B cell (primary cell): Measurements from ENCODE around the gene RAN. TPM values are rescaled to one million over a fixed set of nuclear protein-coding genes. Genes with fewer than 3 reads are reported as not detected.

Experiments
- ATAC-seq: fragments of 200-7000 bp; cut with Tn5 transposase; one replicate; pipeline ENCODE4 v1.10.0; 2021; ENCODE audit warnings: low read depth, mild to moderate bottlenecking, moderate number of reproducible peaks, moderate library complexity
- CTCF ChIA-PET: fragments of 350-600 bp; sonication (Branson Sonifier 250); formaldehyde crosslinking; loops from one replicate; lab custom pipeline; 2021; ENCODE audit warnings: antibody characterized with exemption, inconsistent platforms; lab: Charles Lee
- POLR2A ChIA-PET: fragments of 350-600 bp; sonication (Branson Sonifier 250); formaldehyde crosslinking; loops from one replicate; lab custom pipeline; 2021; ENCODE audit warnings: antibody characterized with exemption; lab: Charles Lee
- DNase-seq: peaks from one replicate; pipeline ENCODE4 v3.0.0; 2013
- H2AFZ ChIP-seq: 2 replicates; pipeline ENCODE4 v1.6.1; 2012; ENCODE audit warnings: mild to moderate bottlenecking, low read depth, low read length; ENCODE audit not compliant: insufficient read depth, poor library complexity, severe bottlenecking
- H3K27ac ChIP-seq, 2 donors: 1 replicate in 1 of 2; 2 replicates in 1 of 2; pipeline ENCODE4 v1.5.1; 2012 to 2013; ENCODE audit warnings: low read length in 2 of 2, mild to moderate bottlenecking in 2 of 2, moderate library complexity in 1 of 2
- H3K27me3 ChIP-seq, 4 experiments: fragments of 200-600 bp in 1 of 4; sonication (generic) in 1 of 4; replicated peaks in 1 of 4; 1 replicate in 2 of 4; 2 replicates in 2 of 4; pipeline versions ENCODE4 v1.6.1 to v1.7.0; 2013 to 2016; ENCODE audit warnings: low read length in 3 of 4, mild to moderate bottlenecking in 2 of 4, mixed read lengths in 1 of 4, moderate library complexity in 1 of 4; ENCODE audit not compliant: insufficient read depth in 4 of 4, control insufficient read depth in 3 of 4; ENCODE audit errors: control extremely low read depth in 1 of 4
- H3K36me3 ChIP-seq, 2 experiments: replicated peaks in 1 of 2; 1 replicate in 1 of 2; 2 replicates in 1 of 2; pipeline versions ENCODE4 v1.6.1 to v1.7.1; 2013; ENCODE audit warnings: low read length in 1 of 2; ENCODE audit not compliant: insufficient read depth in 2 of 2, control insufficient read depth in 1 of 2; ENCODE audit errors: control extremely low read depth in 1 of 2, extremely low read depth in 1 of 2
- H3K4me1 ChIP-seq, 2 donors: fragments of 200-600 bp in 1 of 2; sonication (generic) in 1 of 2; 1 replicate in 1 of 2; 2 replicates in 1 of 2; pipeline versions ENCODE4 v1.5.1 to v1.6.1; 2013 to 2017; ENCODE audit warnings: low read length in 2 of 2; ENCODE audit not compliant: control insufficient read depth in 2 of 2, insufficient read depth in 2 of 2
- H3K4me2 ChIP-seq: replicated peaks from 2 replicates; pipeline ENCODE3; 2012; ENCODE audit warnings: mild to moderate bottlenecking, low read depth, low read length; ENCODE audit not compliant: poor library complexity, severe bottlenecking
- H3K4me3 ChIP-seq, 5 experiments: fragments of 200-600 bp in 1 of 5; sonication (generic) in 1 of 5; 1 replicate in 3 of 5; 2 replicates in 2 of 5; pipeline versions ENCODE4 v1.5.1 to v1.7.0; 2011 to 2016; ENCODE audit warnings: low read length in 4 of 5, mild to moderate bottlenecking in 4 of 5, low read depth in 2 of 5, control low read depth in 1 of 5, moderate library complexity in 1 of 5; ENCODE audit not compliant: insufficient read depth in 1 of 5; ENCODE audit errors: control extremely low read depth in 1 of 5, extremely low read depth in 1 of 5
- H3K79me2 ChIP-seq: fragments of 200-600 bp; sonication (generic); one replicate; pipeline ENCODE4 v1.6.0; 2016; ENCODE audit warnings: low read length; ENCODE audit not compliant: control insufficient read depth, insufficient read depth
- H3K9ac ChIP-seq: fragments of 200-600 bp; sonication (generic); 2 replicates; pipeline ENCODE4 v1.6.1; 2017; ENCODE audit warnings: mild to moderate bottlenecking, low read length, moderate library complexity
- H3K9me3 ChIP-seq, 3 donors: one replicate each; pipeline versions ENCODE4 v1.6.1 to v1.7.1; 2013; ENCODE audit warnings: low read length in 2 of 3; ENCODE audit not compliant: control insufficient read depth in 2 of 3, insufficient read depth in 1 of 3; ENCODE audit errors: control extremely low read depth in 1 of 3
- H4K20me1 ChIP-seq: 2 replicates; pipeline ENCODE4 v1.6.0; 2012; ENCODE audit warnings: mild to moderate bottlenecking, low read length; ENCODE audit not compliant: insufficient read depth, control insufficient read depth, poor library complexity, severe bottlenecking
- H3K27ac Mint-ChIP-seq: one replicate; pipeline ENCODE4 v1.8.0; 2021; ENCODE audit warnings: mixed read lengths
- H3K27me3 Mint-ChIP-seq: one replicate; pipeline ENCODE4 v1.8.0; 2021; ENCODE audit warnings: mixed read lengths
- H3K4me1 Mint-ChIP-seq: one replicate; pipeline ENCODE4 v1.8.0; 2021; ENCODE audit warnings: mixed read lengths
- H3K4me3 Mint-ChIP-seq: one replicate; pipeline ENCODE4 v1.8.0; 2021; ENCODE audit warnings: mixed read lengths
- H3K9me3 Mint-ChIP-seq: one replicate; pipeline ENCODE4 v1.8.0; 2022; ENCODE audit warnings: mixed read lengths; ENCODE audit not compliant: insufficient read depth
- EZH2 ChIP-seq: IDR thresholded peaks from 2 replicates; pipeline ENCODE4 v1.6.1; 2012; ENCODE audit warnings: borderline replicate concordance, low read depth, mild to moderate bottlenecking, moderate library complexity, low read length; ENCODE audit not compliant: insufficient read depth, poor library complexity, severe bottlenecking
- WGBS: methylation state at CpG from one replicate; pipeline ENCODE4 v1.1.5; 2013; ENCODE audit warnings: missing lambda C conversion rate; ENCODE audit not compliant: insufficient coverage; 5-methylcytosine and 5-hydroxymethylcytosine counted together
- intact Hi-C: fragments of 100-400 bp; cut with micrococcal nuclease; formaldehyde crosslinking; loops from one replicate; pipeline ENCODE4 v1.10.0; 2022
- polyA plus RNA-seq: library from polyadenylated mRNA; depleted of rRNA; stranded (reverse); fragments of >200 nt; gene quantifications from 2 replicates; pipeline ENCODE4 v1.2.3, GENCODE V29; 2012
- total RNA-seq, 2 donors: library from RNA; stranded (reverse); fragments of 120-200 nt in 1 of 2; gene quantifications; 1 replicate in 1 of 2; 2 replicates in 1 of 2; pipeline versions ENCODE4 v1.2.3 to v1.2.4, GENCODE V29; 2013 to 2022
- TF ChIP-seq, protein P1 (sequence below): fragments of 200-600 bp; IDR thresholded peaks from one replicate; pipeline ENCODE4 v1.8.0; 2022; ENCODE audit warnings: antibody characterized with exemption, mild to moderate bottlenecking

RAN gene
- total and polyA plus RNA-seq, 2 donors (not counting 1 experiment from before 2014, with no cell fraction given) = 298 to 339 TPM

GRCh38 chr12:130909111-130909510, 37.2 kb downstream of the RAN start:
- H3K27ac ChIP-seq = no peak overlapping the region
- H3K79me2 ChIP-seq = no peaks in the 10 kb centered on the region
- ATAC-seq (no peak), DNase-seq (no peak)
- intact Hi-C loops = no loop called here
- ChIA-PET CTCF (no interaction called here), POLR2A (no interaction called here)
- H3K4me3 Mint-ChIP-seq = no peak overlapping the region
- no peaks in the 10 kb centered on the region for H3K4me1 Mint-ChIP-seq
- TF ChIP-seq EZH2 = no peak
- TF ChIP-seq, protein P1, sequence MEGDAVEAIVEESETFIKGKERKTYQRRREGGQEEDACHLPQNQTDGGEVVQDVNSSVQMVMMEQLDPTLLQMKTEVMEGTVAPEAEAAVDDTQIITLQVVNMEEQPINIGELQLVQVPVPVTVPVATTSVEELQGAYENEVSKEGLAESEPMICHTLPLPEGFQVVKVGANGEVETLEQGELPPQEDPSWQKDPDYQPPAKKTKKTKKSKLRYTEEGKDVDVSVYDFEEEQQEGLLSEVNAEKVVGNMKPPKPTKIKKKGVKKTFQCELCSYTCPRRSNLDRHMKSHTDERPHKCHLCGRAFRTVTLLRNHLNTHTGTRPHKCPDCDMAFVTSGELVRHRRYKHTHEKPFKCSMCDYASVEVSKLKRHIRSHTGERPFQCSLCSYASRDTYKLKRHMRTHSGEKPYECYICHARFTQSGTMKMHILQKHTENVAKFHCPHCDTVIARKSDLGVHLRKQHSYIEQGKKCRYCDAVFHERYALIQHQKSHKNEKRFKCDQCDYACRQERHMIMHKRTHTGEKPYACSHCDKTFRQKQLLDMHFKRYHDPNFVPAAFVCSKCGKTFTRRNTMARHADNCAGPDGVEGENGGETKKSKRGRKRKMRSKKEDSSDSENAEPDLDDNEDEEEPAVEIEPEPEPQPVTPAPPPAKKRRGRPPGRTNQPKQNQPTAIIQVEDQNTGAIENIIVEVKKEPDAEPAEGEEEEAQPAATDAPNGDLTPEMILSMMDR = no peak
- no peaks in the 10 kb centered on the region for H3K4me1 ChIP-seq
- no peak overlapping the region for H3K4me2 ChIP-seq
- H3K9ac ChIP-seq = no peak overlapping the region
- no peaks in the 10 kb centered on the region for H3K36me3 ChIP-seq
- WGBS = 88% methylated on average over 4 of the region's 4 CpGs
- no peak overlapping the region for H3K27ac Mint-ChIP-seq
- no peaks in the 10 kb centered on the region for H4K20me1 ChIP-seq
- peaks cover 3 to 11% (median 4%) of the 10 kb centered on the region in 3 donors for H3K9me3 ChIP-seq
- H3K27me3 ChIP-seq = peaks cover 0 to 9% (median 3%) of the 10 kb centered on the region in 4 experiments
- H2AFZ ChIP-seq = no peak overlapping the region
- H3K27me3 Mint-ChIP-seq = peaks cover 28% of the 10 kb centered on the region
- H3K9me3 Mint-ChIP-seq = peaks cover 10% of the 10 kb centered on the region
- H3K4me3 ChIP-seq = no peak overlapping the region

DNA sequence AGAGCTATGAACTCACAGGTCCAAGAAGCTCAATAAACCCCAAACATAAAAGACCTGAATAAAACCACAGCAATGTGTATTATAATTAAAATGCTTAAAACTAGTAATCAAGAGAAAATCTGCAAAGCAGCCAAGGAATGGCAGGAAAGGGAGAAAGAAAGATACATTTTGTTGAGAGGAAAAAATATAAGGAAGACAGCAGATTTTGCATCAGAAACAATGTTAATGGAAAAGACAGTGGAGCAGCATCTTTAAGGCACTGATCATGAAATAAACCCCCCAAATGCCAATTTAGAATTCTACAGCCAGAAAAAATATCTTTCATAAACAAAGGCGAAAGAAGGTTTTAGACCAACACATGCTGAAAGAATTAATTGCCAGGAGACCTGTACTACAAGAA, 39.3 kb downstream of the RAN start:
- ATAC-seq = no peak
- no peak overlapping the region for H3K4me3 ChIP-seq
- no peak for DNase-seq
- no peaks in the 10 kb centered on the region for H3K79me2 ChIP-seq
- no peak overlapping the region for H3K9ac ChIP-seq
- no peak overlapping the region for H3K27ac ChIP-seq
- no peak overlapping the region for H3K27ac Mint-ChIP-seq
- peaks cover 0 to 9% (median 6%) of the 10 kb centered on the region in 4 experiments for H3K27me3 ChIP-seq
- H3K9me3 Mint-ChIP-seq = peaks cover 10% of the 10 kb centered on the region
- peaks cover 3 to 11% (median 4%) of the 10 kb centered on the region in 3 donors for H3K9me3 ChIP-seq
- intact Hi-C loops = loop anchor here (10.0 kb wide), 1 partner anchor 1094 kb away; no protein-coding TSS in a partner anchor
- H3K27me3 Mint-ChIP-seq = peaks cover 36% of the 10 kb centered on the region
- H3K4me1 ChIP-seq = peaks cover 0 to 4% of the 10 kb centered on the region in 2 donors
- WGBS = no CpG with 5 or more reads among the region's 1 CpG
- ChIA-PET POLR2A (no interaction called here), CTCF (interaction anchor here (0.8 kb wide), 1 partner anchor 221 kb away, joined by 3 read pairs; no protein-coding TSS in a partner anchor)
- no peaks in the 10 kb centered on the region for H3K36me3 ChIP-seq
- H3K4me1 Mint-ChIP-seq = peaks cover 3% of the 10 kb centered on the region
- TF ChIP-seq, protein P1 = no peak
- TF ChIP-seq EZH2 = no peak
- no peak overlapping the region for H3K4me3 Mint-ChIP-seq
- no peaks in the 10 kb centered on the region for H4K20me1 ChIP-seq
- H2AFZ ChIP-seq = no peak overlapping the region
- no peak overlapping the region for H3K4me2 ChIP-seq
